NCI-H69 (cell line): ENCODE data around the gene PSMD14.

Experiments
- DNase-seq: peaks from one replicate; lab custom pipeline; 2025; lab: John Stamatoyannopoulos, UW

PSMD14 gene

DNA sequence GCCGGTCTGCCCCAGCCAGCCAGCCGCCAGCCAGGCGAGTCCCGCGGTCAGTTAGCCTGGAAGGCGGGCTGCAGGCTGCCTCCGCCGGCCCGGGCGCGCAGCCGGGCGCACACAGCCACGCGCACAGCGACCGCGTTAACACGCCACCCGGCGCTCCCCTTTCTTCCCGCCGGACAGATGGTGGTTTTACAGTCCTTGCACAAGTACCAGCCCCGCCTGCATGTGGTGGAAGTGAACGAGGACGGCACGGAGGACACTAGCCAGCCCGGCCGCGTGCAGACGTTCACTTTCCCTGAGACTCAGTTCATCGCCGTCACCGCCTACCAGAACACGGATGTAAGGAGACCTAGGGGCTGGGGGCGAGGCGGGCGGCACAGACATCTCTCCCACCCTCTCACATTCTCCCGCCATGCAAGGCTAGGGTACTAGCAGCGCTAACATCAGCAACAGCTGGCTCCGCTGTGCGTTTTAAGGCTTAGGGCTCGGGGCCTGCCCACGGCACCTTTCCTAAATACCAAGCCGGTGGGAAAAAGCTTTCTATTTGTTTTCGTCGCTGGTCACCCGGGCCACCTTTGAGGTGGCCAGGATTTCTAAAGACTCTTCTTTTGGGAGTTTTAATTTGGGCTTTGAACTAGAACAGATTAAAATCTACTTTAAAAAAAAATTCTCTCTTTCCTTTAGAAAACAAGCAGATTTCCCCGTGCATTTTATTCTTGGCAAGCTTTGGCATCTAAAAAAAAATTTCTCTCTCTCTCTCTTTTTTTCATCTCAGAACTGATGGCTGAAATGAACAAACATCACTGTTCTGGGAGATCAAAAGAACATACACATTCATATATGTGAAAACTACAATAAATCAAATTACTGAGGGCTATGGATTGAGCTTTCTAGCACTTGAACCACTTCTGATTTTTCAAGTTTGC lies 110.8 kb downstream of the PSMD14 start:
- DNase-seq, result no peak

DNA sequence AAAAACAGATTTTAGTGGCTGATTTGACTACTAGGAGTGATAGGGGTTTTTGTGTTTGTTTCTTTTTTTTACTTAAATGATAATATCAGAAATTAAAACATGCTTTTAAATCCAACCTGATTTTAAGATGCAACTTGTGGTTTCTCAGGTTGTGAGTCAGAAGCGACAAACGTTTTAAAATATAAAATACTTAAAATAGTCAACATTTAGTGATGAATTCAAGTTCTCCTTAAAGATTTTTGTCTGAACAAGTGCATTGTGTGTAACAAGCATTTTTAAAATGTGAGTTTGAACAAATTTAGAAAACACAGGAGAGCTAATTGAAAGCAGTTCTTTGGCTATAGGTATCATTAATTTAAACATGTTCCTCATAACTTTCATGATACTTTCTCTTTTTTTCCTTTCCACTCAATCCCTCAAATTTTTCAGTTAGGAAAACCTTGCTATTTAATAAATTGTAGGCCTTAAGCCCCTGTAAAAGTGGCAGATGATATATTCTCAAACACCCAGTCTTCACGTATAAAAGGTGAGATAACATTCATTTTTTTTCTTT lies 111.5 kb downstream of the PSMD14 start:
- no peak for DNase-seq

DNA sequence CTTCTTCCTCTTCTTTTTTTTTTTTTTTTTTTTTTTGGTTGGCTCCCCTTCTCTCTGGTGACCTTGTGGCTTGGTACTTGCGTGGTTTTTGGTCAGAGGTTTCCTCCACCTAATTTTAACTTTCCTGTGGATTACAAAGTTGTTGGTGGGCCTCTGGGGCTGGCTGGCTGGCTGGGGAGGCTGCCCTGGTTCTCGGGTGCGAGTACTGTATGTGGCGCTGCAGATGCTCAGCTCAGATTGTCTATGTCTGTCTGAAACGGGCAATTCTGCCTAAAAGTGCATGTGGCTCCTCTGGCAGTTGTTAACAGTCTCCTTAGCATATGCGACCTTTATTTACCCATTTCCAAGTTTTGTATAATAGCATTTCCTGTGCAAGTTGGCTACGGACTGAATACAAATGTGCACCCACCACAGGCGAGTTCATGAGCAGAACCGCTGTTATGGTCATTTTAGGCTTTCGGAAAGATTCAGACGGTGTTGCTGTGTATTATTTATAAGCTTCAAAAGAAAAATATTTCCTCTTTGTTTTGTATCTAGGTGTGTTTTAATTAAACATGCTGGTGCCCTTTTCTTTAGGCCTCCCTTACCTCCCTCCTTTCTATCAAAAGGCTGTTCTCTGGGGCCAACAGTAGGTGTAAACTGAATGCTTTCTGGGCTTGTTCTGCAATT lies 112.3 kb downstream of the PSMD14 start:
- DNase-seq, result no peak

DNA sequence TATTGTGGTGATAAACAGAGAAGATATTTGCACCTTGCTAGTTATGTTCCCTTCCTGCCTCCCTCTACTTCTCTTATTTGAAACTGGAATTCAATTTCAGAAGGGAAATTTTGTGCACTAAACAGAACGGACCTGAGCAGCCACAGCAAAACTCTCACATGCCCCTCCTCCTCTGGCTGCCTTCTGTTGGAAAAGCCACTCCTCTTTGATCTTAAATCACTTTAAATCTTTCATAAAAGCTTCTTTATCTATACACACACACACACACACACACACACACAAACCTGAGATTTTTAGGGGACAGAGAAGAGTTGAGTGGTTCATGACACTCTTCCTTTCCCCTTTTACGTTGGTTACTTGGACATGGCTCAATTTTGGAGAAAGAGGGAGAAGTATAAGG lies 113.5 kb downstream of the PSMD14 start:
- DNase-seq, result no peak

DNA sequence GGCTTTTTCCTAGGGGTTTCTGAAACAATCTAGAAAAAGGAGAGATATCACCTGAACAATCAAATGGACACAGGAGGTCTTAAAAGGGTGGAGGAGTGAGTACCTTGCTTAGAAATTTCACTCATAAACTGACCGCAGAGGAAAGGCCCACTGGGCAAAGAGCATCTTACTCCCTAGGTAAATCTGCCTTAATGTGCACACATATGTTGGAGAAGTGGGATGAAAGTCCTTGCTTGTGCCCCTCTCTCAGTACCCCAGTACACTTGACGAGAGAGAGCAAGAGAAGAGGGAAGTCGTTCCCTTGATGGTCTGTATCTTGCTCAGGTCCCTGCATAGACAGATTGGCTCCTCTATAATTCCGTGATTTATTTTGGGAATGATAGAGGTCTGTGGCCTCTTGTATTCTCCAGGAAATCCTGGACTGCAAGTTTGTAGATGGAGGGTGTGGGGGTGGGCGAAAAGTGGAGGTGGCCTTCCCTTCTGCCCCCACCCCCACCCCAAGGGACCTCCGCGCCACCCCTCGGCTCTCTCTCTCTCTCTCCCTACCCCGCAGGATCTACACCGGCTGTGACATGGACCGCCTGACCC lies 114.7 kb downstream of the PSMD14 start:
- no peak for DNase-seq

DNA sequence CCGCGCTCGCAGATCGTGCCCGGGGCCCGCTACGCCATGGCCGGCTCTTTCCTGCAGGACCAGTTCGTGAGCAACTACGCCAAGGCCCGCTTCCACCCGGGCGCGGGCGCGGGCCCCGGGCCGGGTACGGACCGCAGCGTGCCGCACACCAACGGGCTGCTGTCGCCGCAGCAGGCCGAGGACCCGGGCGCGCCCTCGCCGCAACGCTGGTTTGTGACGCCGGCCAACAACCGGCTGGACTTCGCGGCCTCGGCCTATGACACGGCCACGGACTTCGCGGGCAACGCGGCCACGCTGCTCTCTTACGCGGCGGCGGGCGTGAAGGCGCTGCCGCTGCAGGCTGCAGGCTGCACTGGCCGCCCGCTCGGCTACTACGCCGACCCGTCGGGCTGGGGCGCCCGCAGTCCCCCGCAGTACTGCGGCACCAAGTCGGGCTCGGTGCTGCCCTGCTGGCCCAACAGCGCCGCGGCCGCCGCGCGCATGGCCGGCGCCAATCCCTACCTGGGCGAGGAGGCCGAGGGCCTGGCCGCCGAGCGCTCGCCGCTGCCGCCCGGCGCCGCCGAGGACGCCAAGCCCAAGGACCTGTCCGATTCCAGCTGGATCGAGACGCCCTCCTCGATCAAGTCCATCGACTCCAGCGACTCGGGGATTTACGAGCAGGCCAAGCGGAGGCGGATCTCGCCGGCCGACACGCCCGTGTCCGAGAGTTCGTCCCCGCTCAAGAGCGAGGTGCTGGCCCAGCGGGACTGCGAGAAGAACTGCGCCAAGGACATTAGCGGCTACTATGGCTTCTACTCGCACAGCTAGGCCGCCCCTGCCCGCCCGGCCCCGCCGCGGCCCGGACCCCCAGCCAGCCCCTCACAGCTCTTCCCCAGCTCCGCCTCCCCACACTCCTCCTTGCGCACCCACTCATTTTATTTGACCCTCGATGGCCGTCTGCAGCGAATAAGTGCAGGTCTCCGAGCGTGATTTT lies 115.5 kb downstream of the PSMD14 start:
- DNase-seq, result no peak

DNA sequence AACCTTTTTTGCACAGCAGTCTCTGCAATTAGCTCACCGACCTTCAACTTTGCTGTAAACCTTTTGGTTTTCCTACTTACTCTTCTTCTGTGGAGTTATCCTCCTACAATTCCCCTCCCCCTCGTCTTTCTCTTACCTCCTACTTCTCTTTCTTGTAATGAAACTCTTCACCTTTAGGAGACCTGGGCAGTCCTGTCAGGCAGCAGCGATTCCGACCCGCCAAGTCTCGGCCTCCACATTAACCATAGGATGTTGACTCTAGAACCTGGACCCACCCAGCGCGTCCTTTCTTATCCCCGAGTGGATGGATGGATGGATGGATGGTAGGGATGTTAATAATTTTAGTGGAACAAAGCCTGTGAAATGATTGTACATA lies 116.2 kb downstream of the PSMD14 start:
- DNase-seq, result no peak

DNA sequence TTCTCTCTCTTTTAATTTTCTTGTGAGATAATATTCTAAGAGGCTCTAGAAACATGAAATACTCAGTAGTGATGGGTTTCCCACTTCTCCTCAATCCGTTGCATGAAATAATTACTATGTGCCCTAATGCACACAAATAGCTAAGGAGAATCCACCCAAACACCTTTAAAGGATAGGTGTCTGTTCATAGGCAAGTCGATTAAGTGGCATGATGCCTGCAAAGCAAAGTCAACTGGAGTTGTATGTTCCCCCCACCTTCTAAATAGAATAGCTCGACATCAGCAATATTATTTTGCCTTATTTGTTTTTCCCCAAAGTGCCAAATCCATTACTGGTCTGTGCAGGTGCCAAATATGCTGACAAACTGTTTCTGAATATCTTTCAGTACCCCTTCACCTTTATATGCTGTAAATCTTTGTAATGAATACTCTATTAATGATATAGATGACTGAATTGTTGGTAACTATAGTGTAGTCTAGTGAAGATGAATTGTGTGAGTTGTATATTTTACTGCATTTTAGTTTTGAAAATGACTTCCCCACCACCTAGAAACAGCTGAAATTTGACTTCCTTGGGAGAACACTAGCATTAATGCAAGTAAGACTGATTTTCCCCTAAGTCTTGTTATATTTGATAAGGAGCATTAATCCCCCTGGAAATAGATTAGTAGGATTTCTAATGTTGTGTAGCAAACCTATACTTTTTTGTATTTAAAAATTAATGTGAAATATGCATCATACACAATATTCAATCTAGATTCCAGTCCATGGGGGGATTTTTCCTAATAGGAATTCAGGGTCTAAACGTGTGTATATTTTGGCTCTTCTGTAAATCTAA lies 116.9 kb downstream of the PSMD14 start:
- no peak for DNase-seq

DNA sequence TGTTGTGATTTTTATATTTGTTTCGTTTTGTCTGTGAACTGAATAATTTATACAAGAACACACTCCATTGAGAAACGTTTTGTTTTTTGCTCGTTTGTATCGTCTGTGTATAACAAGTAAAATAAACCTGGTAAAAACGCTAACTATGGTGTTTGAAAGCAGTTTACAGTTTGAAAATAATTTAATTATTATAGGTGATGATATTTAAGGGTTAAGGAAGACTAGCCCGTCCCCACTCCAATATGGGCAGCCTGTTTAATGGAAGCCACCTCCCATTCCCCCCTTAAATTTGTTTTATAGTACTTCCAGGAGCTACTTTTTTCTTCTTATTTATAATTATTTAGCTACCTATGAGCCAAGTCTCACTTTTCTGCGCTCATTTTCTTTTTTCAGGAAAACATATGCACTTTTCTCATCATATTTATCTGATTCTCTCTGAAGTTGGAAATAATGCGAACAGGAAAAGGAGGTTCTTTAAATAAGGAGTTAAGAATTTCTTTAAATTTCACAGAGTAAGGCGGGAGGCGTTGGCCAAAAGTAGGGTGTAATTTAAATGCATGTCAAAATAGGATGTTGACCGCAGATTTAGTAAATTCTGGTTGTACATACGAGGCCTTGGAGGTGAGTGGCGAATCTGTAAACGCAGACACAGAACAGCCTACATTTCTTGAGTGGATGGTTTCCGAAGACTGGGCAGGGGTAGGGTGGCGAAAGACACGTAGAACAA lies 117.7 kb downstream of the PSMD14 start:
- DNase-seq, result no peak

DNA sequence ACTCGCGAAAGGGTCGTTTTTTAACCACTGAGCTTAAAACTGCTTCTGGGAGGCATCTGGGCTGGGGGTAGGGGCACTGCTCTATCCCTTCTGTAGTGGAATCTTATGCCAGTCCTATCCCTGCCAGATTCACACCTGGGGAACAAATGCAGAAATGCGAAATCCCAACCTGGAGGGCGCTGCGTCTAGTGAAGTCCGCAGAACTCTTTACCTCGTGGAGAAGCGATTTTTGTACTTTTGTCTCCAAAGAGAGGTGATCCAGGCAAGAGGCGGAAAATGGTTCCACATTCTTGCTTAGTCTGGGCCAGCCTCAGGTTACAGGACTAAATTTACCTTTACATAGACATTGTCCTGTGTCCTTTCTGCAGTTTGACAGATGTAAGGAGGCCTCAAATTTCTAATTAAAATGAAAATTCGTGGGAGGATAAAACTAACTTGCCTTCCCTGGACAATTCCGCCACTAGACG lies 118.3 kb downstream of the PSMD14 start:
- no peak for DNase-seq

DNA sequence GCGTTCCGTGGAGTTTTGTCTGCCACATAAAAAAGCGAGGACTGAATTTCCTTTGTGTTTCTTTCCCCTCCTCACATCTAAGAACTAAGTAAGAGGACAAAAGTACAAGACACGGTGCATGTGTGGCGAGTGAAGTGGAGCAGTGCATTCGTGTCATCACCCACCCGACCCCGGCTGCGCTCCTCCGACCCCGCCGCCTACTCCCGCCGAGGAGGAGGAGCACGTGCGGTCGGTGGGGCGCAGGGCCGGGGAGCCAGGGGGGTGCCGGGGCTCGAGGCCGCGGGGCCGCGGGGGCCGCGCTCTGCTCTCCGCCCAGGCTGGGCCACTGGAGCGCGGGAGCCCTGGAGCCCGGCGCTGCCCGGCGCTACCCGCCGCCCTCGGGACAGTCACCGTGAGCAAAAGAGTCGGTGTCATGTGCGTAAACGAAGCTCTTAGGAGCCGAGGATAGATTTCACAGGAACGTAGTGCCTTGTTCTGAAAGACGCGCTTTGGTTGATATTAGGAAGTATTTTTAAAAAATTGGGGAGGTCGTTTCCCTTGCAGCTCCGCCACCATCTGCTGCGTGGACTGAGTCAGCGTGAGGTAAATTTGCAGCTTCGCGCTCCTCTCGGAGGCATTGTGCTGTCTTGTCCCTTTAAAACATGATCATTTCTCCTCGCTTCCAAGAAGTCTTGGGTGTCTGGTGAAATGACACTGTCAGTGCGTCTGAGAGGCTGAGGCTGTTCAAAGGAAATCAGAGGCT lies 118.9 kb downstream of the PSMD14 start:
- no peak for DNase-seq

DNA sequence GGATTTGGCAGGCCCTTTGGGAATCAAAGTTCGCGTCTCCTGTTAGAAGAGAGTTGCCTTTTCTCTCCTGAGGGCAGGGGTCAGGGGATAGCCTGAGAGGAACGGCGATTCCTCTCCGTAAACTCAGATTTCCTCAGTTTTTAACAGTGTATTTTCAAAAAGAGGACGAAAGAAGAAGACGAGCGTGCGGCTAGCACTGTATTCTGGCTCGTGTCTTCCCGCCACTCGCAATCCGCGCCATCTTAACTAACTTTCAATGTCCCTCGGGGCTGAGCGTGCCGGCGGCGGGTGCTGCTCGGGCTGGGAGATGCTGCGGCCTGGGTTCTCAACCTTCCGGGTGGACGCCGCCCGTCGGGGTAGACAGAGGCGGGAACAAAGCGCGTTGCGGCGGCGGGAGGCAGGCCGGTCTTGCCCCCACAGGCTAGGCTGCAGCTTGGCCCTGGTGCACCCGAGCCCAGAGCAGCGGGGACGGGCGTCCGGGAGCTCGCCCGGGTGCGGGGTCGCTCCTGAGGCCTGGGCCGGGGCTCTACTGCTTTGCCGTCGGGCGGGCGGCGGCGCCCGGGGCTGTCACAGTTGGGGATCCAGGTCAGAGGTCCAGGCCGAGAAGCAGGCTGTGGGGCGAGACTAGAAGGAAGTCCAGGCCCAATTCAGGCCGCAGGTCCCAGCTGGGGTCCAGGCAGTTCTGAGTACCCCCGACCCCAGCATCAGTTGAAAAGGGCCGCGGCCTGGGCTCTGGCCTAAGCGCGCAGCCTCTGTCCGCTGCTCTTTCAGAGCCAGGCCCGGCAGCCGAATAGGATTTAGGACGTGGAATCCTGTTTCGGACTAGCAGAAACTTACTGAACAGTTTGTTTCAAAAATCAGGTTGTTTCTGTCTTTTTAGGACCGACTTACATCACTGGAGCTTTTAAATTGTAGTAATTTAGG lies 119.7 kb downstream of the PSMD14 start:
- no peak for DNase-seq

DNA sequence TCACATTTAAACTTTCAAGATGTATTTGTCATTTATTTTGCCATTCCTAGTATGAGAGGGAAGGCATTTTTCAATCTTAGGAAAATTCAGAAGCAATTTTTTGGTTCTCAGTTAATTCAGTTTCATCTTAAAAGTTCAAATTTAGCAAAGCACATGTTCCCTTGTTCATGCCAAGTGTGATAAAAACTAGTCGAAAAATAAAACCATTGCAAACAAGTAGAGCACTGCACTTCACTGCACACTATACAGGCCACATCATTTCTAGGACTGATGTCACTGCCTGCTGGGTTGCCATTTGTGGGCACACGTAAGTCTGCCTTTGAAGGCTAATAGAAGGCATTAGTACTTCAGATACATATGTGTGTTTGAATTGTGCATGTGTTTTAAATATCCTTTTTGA lies 122.2 kb downstream of the PSMD14 start:
- no peak for DNase-seq

DNA sequence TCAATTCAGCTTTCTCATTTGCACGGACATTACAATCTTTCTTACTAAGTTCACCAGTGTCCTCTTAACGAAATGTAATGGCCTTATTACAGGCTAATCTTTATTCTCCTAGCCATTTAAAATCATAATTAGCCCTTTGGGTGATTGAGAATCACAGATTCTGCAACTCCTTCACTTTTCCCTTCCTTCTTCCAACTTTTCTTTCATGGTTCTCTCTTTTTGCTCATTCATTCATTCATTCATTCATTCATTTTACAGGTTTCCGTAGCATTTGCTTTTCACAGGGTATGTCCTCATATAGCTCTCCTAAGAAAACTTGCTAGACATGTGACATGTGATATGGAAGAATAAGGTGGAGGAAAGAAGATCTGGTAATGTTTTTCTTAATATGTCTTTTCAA lies 123.9 kb downstream of the PSMD14 start:
- DNase-seq, result no peak

DNA sequence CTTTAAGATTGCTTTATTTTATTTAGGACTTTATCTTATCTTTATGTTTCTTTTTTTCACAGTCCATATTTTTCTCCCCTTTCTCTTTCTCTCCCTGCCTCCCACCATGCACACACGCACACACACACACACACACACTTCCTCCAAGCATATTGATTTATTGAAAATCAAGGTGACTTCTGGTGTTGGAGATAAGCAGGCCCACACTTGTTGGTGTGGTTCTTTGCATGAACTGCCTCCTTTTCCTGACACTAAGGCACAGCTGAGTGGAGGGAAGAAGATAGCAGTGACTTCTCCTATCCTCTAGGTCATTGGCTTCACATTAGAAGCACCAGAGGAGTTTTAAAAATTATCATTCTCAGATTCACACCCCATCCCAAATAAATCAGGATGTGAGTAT lies 125.9 kb downstream of the PSMD14 start:
- DNase-seq, result no peak

DNA sequence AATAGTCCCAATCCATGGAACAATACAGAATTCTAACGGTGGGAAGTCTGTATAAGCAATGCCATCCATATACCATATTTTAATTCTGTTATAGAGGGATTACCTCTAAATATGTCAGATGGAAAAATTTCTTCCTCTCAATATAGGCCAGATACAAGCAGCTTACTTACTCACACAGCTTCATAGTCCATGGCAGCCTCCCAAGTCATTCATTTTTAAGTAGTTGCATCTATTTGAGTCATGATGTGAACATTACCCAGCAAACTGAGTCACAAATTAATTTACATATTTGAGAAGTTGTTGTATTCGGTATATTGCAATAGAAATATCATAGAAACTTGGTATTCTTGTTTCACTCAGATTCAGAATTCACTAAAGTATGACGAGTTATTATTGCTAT lies 128.2 kb downstream of the PSMD14 start:
- no peak for DNase-seq

DNA sequence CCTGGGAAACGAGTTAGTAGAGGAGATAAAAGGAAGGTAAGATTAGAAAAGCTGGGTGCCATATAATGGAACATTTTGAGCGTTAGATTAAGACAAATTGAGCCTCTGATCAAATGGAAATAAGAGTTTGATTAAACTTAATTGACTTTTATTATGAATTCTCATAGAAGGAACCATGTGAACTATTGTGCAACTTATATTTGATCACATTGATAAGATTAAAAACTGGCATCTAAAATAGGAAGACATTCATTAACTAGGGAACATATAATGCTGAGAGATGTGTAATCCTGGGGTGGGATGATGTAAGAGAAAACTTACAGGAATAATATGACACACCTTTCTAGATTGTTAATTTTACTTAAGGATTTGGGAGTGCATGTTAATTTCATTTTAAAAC lies 130.4 kb downstream of the PSMD14 start:
- DNase-seq, result no peak

DNA sequence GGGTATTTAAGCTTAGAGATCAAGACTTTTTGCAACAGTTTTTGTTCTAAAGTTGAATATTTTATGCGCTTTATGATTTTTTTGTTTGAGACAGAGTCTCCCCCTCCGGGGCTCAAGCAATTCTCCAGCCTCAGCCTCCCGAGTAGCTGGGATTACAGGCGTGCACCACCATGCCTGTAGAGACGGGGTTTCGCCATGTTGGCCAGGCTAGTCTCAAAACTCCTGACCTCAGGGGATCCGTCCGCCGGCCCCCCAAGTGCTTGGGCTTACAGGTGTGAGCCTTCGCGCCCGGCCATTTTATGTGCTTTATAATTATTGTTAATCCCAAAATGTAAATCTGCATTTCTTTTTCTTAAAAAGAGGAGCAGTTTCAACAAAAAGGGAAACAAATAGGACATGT lies 136.9 kb downstream of the PSMD14 start:
- no peak for DNase-seq
